ENCODE data around the gene RBM25.

RBM25 gene

GRCh38 chr14:73058922-73059673 lies 764 bp downstream of the RBM25 start:
- Histone ChIP-seq H3K36me3 (peaks cover 26 to 44% (median 41%) of the 10 kb centered on the region in 11 experiments; a peak in 21 of 22 replicates), H3K9ac (peak overlapping the region; percentile 93 to 99 (median 97)), H3K4me1 (peaks cover 24 to 37% (median 30%) of the 10 kb centered on the region in 10 experiments), H3K27me3 (no peaks in the 10 kb centered on the region), H3K9me3 (replicated peaks in 1 of 11) (no peaks in the 10 kb centered on the region), H3K27ac (peak overlapping the region; percentile 91 to 97 (median 96)), H3K4me2 (peak overlapping the region; percentile 68 to 95 (median 83)), H3K4me3 (peak overlapping the region; percentile 82 to 100 (median 94)), H4K20me1 (peaks cover 43 to 54% (median 52%) of the 10 kb centered on the region in 11 experiments)
- TF ChIP-seq Cebpa-rat (IDR thresholded peaks at IDR 0.05): no peak

GRCh38 chr14:73069585-73069984 lies 11.3 kb downstream of the RBM25 start:
- no peak for TF ChIP-seq Cebpa-rat (IDR thresholded peaks at IDR 0.05)
- Histone ChIP-seq H3K36me3 (peaks cover 88 to 100% (median 99%) of the 10 kb centered on the region in 11 experiments), H3K27ac (no peak overlapping the region), H3K27me3 (no peaks in the 10 kb centered on the region), H3K4me1 (no peaks in the 10 kb centered on the region), H3K4me2 (no peak overlapping the region), H3K9ac (no peak overlapping the region), H3K4me3 (no peak overlapping the region), H4K20me1 (peaks cover 100% of the 10 kb centered on the region in 11 experiments), H3K9me3 (replicated peaks in 1 of 11) (no peaks in the 10 kb centered on the region)

- Histone ChIP-seq H3K9me3 (replicated peaks in 1 of 11) (no peaks in the 10 kb centered on the region), H3K4me1 (peaks cover 0 to 29% (median 0%) of the 10 kb centered on the region in 10 experiments; a peak in 5 of 20 replicates), H3K27ac (0 out of 22 replicates have a peak overlapping the region, but pooled peaks of 1 of the 11 experiments have one; percentile 16), H3K4me2 (peak overlapping the region in 2 of 11 experiments; percentile 28 to 67; a peak in 2 of 22 replicates), H3K36me3 (peaks cover 90 to 100% (median 97%) of the 10 kb centered on the region in 11 experiments), H3K4me3 (no peak overlapping the region), H4K20me1 (peaks cover 68 to 100% (median 93%) of the 10 kb centered on the region in 11 experiments; a peak in 21 of 22 replicates), H3K9ac (peak overlapping the region in 1 of 11 experiments; percentile 7; a peak in 1 of 22 replicates), H3K27me3 (no peaks in the 10 kb centered on the region)
- no peak for TF ChIP-seq Cebpa-rat (IDR thresholded peaks at IDR 0.05)
Measured at GRCh38 chr14:73091044-73091443, 32.7 kb downstream of the RBM25 start.

GRCh38 chr14:73097421-73097820 lies 39.1 kb downstream of the RBM25 start:
- Histone ChIP-seq H3K27ac (no peak overlapping the region), H3K36me3 (peaks cover 92 to 100% (median 97%) of the 10 kb centered on the region in 11 experiments), H3K4me3 (no peak overlapping the region), H3K9me3 (replicated peaks in 1 of 11) (no peaks in the 10 kb centered on the region), H3K27me3 (no peaks in the 10 kb centered on the region), H4K20me1 (peaks cover 48 to 92% (median 75%) of the 10 kb centered on the region in 11 experiments), H3K4me2 (no peak overlapping the region), H3K9ac (no peak overlapping the region), H3K4me1 (peaks cover 0 to 4% (median 0%) of the 10 kb centered on the region in 10 experiments; a peak in 2 of 20 replicates)
- TF ChIP-seq Cebpa-rat (IDR thresholded peaks at IDR 0.05): no peak

GRCh38 chr14:73100334-73100733 lies 42.0 kb downstream of the RBM25 start:
- peaks cover 21 to 76% (median 56%) of the 10 kb centered on the region in 11 experiments; a peak in 21 of 22 replicates for H4K20me1 ChIP-seq
- no peaks in the 10 kb centered on the region for H3K27me3 ChIP-seq
- no peak overlapping the region for H3K4me3 ChIP-seq
- H3K27ac ChIP-seq: no peak overlapping the region
- H3K4me2 ChIP-seq: no peak overlapping the region
- no peaks in the 10 kb centered on the region for H3K4me1 ChIP-seq
- TF ChIP-seq Cebpa-rat (IDR thresholded peaks at IDR 0.05): no peak
- H3K36me3 ChIP-seq: peaks cover 94 to 100% (median 99%) of the 10 kb centered on the region in 11 experiments
- no peak overlapping the region for H3K9ac ChIP-seq
- no peaks in the 10 kb centered on the region for H3K9me3 ChIP-seq (replicated peaks in 1 of 11)

- peaks cover 92 to 100% (median 98%) of the 10 kb centered on the region in 11 experiments for H3K36me3 ChIP-seq
Measured at GRCh38 chr14:73102806-73103497, 44.6 kb downstream of the RBM25 start.

GRCh38 chr14:73105050-73105449 lies 46.7 kb downstream of the RBM25 start:
- no peak overlapping the region for H3K9ac ChIP-seq
- H4K20me1 ChIP-seq: peaks cover 4 to 56% (median 20%) of the 10 kb centered on the region in 11 experiments; a peak in 16 of 22 replicates
- no peak for TF ChIP-seq Cebpa-rat (IDR thresholded peaks at IDR 0.05)
- no peaks in the 10 kb centered on the region for H3K4me1 ChIP-seq
- no peak overlapping the region for H3K4me2 ChIP-seq
- H3K9me3 ChIP-seq (replicated peaks in 1 of 11): no peaks in the 10 kb centered on the region
- H3K27ac ChIP-seq: peak overlapping the region in 1 of 11 experiments; percentile 55; a peak in 1 of 22 replicates
- H3K4me3 ChIP-seq: no peak overlapping the region
- H3K27me3 ChIP-seq: no peaks in the 10 kb centered on the region
- peaks cover 92 to 100% (median 98%) of the 10 kb centered on the region in 11 experiments for H3K36me3 ChIP-seq

More at GRCh38 chr14:73102806-73103497, 44.6 kb downstream of the RBM25 start:
- no peaks in the 10 kb centered on the region for H3K4me1 ChIP-seq
- H3K4me3 ChIP-seq: no peak overlapping the region
- H3K9me3 ChIP-seq (replicated peaks in 1 of 11): no peaks in the 10 kb centered on the region
- H3K27ac ChIP-seq: no peak overlapping the region
- H3K4me2 ChIP-seq: no peak overlapping the region
- H3K27me3 ChIP-seq: no peaks in the 10 kb centered on the region
- peaks cover 5 to 58% (median 35%) of the 10 kb centered on the region in 11 experiments; a peak in 20 of 22 replicates for H4K20me1 ChIP-seq
- H3K9ac ChIP-seq: no peak overlapping the region
- TF ChIP-seq Cebpa-rat (IDR thresholded peaks at IDR 0.05): no peak

GRCh38 chr14:73105727-73106126 lies 47.4 kb downstream of the RBM25 start:
- H3K27me3 ChIP-seq: no peaks in the 10 kb centered on the region
- no peak overlapping the region for H3K4me2 ChIP-seq
- no peaks in the 10 kb centered on the region for H3K9me3 ChIP-seq (replicated peaks in 1 of 11)
- H3K27ac ChIP-seq: no peak overlapping the region
- TF ChIP-seq Cebpa-rat (IDR thresholded peaks at IDR 0.05): no peak
- no peak overlapping the region for H3K4me3 ChIP-seq
- H3K9ac ChIP-seq: no peak overlapping the region
- peaks cover 0 to 54% (median 25%) of the 10 kb centered on the region in 11 experiments; a peak in 14 of 22 replicates for H4K20me1 ChIP-seq
- H3K36me3 ChIP-seq: peaks cover 92 to 100% (median 98%) of the 10 kb centered on the region in 11 experiments
- H3K4me1 ChIP-seq: no peaks in the 10 kb centered on the region

Measured in BLaER1 treated with 17β-estradiol and CSF1 and Interleukin-3, amounts not matched to agents 10 nM and 100 nM (cell line).